ENCODE results near the gene VMA21.

VMA21 gene

GRCh38 chrX:151397741-151398070 lies 700 bp downstream of the VMA21 start:
- TF ChIP-seq MAX (IDR thresholded peaks at IDR 0.05; ENCODE audit: low read depth, low read length): peak; percentile 74
- no peak for TF ChIP-seq POLR2A (IDR thresholded peaks at IDR 0.05; ENCODE audit: extremely low read depth, insufficient read length)
- no peak for TF ChIP-seq CTCF (IDR thresholded peaks at IDR 0.05; ENCODE audit: low read depth, low read length)
- peak; percentile 48 for TF ChIP-seq MYC (IDR thresholded peaks at IDR 0.05; ENCODE audit: low read depth, low read length)
- DNase-seq (ENCODE audit: low read depth): no peak
- peak overlapping the region; percentile 96 for H3K4me3 ChIP-seq (ENCODE audit: low read depth, low read length)

- TF ChIP-seq MYC (IDR thresholded peaks at IDR 0.05; ENCODE audit: low read depth, low read length) (no peak), CTCF (IDR thresholded peaks at IDR 0.05; ENCODE audit: low read depth, low read length) (no peak), POLR2A (IDR thresholded peaks at IDR 0.05; ENCODE audit: extremely low read depth, insufficient read length) (no peak), MAX (IDR thresholded peaks at IDR 0.05; ENCODE audit: low read depth, low read length) (no peak)
- peak overlapping the region; percentile 96 for H3K4me3 ChIP-seq (ENCODE audit: low read depth, low read length)
- DNase-seq (ENCODE audit: low read depth): peak; percentile 21
Observed at GRCh38 chrX:151398346-151398745, 1.3 kb downstream of the VMA21 start.

- no peak overlapping the region for H3K4me3 ChIP-seq (ENCODE audit: low read depth, low read length)
- no peak for DNase-seq (ENCODE audit: low read depth)
Observed at GRCh38 chrX:151402719-151403390, 5.8 kb downstream of the VMA21 start.

GRCh38 chrX:151416579-151416978 lies 19.6 kb downstream of the VMA21 start:
- TF ChIP-seq CTCF (IDR thresholded peaks at IDR 0.05; ENCODE audit: low read depth, low read length) (no peak), MYC (IDR thresholded peaks at IDR 0.05; ENCODE audit: low read depth, low read length) (no peak), POLR2A (IDR thresholded peaks at IDR 0.05; ENCODE audit: extremely low read depth, insufficient read length) (no peak), MAX (IDR thresholded peaks at IDR 0.05; ENCODE audit: low read depth, low read length) (no peak)
- no peak overlapping the region for H3K4me3 ChIP-seq (ENCODE audit: low read depth, low read length)
- DNase-seq (ENCODE audit: low read depth): no peak

More at GRCh38 chrX:151402719-151403390, 5.8 kb downstream of the VMA21 start:
- TF ChIP-seq MYC (IDR thresholded peaks at IDR 0.05; ENCODE audit: low read depth, low read length) (no peak), POLR2A (IDR thresholded peaks at IDR 0.05; ENCODE audit: extremely low read depth, insufficient read length) (no peak), CTCF (IDR thresholded peaks at IDR 0.05; ENCODE audit: low read depth, low read length) (no peak), MAX (IDR thresholded peaks at IDR 0.05; ENCODE audit: low read depth, low read length) (no peak)

GRCh38 chrX:151419782-151420181 lies 22.8 kb downstream of the VMA21 start:
- TF ChIP-seq MAX (IDR thresholded peaks at IDR 0.05; ENCODE audit: low read depth, low read length) (no peak), MYC (IDR thresholded peaks at IDR 0.05; ENCODE audit: low read depth, low read length) (no peak), CTCF (IDR thresholded peaks at IDR 0.05; ENCODE audit: low read depth, low read length) (no peak), POLR2A (IDR thresholded peaks at IDR 0.05; ENCODE audit: extremely low read depth, insufficient read length) (no peak)
- DNase-seq (ENCODE audit: low read depth): no peak
- no peak overlapping the region for H3K4me3 ChIP-seq (ENCODE audit: low read depth, low read length)

Data from NB4 (cell line).